ENCODE results near the gene PRDM16.
"Not testable (repeated sequence)": the region's sequence is repeated elsewhere in the genome, so short reads cannot be mapped to it uniquely, and the experiment has no call there.

The PRDM16 gene

GRCh38 chr1:3148171-3148570, 79.2 kb downstream of the PRDM16 start:
- DNase-seq = no peak

DNA sequence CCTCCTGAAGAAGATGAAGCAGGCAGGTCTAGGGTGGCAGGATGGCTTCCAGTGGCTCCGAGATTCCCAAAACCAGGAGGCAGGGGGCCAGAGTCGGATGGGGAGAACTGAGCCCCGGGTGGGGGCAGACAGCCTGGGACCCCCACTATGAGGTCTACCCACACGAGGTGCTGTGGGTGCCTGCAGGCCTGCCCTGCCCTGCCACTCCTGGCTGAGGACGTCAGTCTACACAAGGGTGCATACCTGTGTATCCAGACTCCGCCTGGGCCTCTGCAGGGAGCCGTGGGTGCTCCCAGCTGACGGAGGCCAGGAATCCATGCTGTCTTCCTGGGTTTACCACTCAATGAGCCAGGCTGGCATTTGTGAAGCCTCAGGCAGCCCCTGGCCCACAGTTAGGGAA, 80.3 kb downstream of the PRDM16 start:
- no peak for DNase-seq

DNA sequence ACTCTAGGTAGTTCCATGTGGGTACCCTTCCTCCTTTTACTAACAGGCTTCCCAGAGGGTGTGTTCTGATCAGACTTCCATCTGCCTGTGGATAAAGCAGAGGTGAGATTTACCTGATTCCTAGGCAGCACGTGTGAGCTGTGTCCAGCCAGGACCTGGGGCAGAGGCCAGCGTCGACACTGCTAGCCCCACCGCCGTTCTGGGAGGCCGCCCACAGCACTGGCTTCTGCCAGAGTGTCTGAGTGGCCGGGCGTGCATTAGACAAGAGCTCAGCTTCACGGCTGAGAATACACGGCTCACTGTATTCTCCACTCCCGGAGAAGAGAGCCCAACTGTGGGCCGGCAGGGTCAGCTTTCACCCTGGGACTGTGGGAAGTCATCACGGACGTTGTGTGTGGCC, 82.5 kb downstream of the PRDM16 start:
- DNase-seq = no peak

DNA sequence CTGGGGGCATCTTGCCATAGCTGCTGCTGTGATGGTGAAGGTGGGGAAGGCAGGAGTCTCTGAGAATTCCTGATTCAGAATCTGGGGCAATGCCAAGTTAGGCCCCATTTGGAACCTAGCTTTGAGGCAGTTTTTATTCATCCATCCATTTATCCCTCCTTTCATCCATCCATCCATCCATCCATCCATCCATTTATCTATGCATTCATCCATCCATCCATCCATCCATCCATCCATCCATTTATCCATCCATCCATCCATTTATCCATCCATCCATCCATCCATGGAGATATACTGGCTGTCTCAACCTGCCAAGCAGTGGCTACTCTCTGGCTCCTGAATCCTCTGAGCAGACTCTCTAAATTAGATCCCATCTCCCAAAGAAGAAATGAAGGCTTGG, 83.1 kb downstream of the PRDM16 start:
- DNase-seq = no peak

DNA sequence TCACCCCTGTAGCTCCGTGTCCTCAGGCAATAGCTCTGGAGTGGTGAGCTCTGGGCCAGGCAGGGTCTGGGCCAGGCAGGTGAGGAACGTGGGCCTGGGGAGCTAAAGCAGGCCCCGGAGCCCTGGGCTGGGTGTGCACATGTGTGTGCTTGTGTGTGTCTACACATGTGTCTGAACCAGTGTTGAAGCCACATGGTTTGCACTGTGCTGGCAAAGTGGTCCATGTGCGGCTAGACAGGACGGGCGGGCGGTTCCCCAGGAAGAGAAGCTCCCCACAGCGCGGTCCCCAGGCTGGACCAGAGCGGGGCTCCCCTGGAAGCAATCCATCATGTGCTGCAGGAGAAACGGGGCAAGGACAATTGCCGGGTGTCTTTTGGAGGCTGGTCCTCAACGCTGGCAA, 84.2 kb downstream of the PRDM16 start:
- DNase-seq = no peak

DNA sequence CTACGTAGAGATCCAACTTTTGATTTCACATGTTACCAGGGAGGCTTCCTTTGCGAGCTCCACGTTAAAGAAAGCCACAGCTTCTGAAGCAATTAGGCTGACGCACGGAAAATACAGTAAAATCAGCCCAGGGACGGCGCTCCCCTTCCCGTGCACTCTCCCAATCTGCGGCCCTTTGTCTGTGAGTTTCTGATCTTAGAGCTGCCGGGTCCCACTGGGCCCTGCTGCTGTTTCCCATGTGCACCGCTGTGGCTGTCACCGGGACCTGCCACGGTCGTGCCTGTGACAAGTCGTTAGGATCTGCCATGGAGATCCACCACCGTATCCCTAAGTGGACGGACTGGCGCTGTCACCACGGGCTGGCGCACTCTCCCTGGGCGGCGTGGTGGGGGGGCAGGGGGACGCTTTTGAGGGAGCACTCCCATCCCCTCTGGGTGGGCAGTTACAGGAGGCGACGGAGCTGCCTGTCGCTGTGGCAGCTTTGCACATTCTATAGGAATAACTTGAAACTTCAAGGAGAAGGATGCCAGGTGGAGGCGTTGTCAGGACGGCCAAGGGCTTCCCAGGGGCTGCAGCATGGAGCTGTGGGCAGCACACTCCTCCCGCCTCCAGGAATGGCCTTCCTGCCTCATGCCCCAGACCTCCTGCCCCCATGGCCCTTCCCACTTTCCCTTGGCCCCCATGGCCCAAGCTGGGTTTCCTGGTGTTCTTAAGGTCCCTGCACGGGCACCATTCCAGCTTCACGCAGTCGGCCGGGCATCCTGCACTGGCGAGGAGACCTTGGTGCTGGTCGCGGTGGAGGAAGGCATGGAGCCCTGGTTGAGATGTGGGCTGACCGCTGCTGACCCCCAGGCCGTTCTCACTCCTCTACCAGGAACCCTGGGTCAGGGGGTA, 85.1 kb downstream of the PRDM16 start:
- no peak for DNase-seq

GRCh38 chr1:3155056-3155925, 86.3 kb downstream of the PRDM16 start:
- no peak for DNase-seq

- no peak for DNase-seq
Observed at GRCh38 chr1:3155926-3156220, 86.9 kb downstream of the PRDM16 start.

- no peak for DNase-seq
Observed at GRCh38 chr1:3156936-3157335, 87.9 kb downstream of the PRDM16 start.

DNA sequence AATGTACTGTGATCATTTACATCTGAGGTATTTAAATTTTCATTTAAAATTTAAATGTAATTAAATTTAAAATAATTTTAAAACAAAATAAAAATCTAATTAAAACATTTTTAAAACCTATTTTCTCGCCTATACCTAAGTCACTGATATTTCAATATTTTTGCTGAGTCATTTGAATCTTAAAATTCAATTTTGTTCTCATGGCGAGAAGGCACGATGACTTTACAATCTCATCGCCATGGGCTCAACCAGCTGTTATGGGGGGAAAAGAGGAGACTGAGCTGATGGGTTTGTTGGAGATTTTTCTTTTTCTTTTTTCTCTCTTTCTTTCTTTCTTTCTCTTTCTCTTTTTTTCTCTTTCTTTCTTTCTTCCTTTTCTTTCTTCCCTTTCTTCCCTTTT, 89.3 kb downstream of the PRDM16 start:
- no peak for DNase-seq

DNA sequence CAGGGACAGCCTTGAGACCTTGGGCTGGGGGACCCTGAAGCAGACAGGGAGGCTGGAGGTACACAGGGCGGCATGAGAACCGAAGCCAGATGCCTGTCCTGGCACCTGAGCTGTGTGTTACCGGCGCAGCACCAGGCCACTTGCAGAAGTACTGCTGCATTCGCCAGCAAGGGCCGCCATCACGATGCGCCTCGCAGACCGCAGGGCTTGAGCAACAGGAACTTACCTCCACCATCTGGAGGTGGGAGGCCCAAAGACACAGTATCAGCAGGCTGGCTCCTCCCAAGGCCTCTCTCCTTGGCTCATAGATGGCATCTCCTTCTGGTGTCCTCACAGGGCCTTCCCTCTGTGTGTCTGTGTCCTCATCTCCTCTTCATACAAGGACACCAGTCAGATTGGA, 90.1 kb downstream of the PRDM16 start:
- DNase-seq = no peak

DNA sequence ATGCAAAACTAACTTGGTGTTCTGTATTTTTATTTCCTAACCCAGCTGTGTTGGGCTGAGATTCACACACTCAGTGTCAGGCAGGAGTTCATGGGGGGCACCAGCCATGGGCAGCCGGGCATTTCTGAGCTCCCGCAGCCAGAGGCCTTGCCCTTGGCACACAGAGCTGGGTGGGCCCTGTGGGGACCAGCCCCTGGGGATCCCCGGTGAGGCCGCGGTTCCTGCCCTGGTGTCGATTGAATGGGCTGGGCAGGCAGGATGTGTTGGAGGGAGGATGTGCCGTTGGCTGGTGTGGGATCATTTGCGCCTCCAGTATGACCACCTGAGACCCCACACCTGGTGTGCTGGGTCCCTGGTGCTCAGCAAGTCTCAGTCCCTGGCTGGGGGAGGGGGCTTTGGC, 91.0 kb downstream of the PRDM16 start:
- no peak for DNase-seq

GRCh38 chr1:3160647-3161145, 91.7 kb downstream of the PRDM16 start:
- no peak for DNase-seq

DNA sequence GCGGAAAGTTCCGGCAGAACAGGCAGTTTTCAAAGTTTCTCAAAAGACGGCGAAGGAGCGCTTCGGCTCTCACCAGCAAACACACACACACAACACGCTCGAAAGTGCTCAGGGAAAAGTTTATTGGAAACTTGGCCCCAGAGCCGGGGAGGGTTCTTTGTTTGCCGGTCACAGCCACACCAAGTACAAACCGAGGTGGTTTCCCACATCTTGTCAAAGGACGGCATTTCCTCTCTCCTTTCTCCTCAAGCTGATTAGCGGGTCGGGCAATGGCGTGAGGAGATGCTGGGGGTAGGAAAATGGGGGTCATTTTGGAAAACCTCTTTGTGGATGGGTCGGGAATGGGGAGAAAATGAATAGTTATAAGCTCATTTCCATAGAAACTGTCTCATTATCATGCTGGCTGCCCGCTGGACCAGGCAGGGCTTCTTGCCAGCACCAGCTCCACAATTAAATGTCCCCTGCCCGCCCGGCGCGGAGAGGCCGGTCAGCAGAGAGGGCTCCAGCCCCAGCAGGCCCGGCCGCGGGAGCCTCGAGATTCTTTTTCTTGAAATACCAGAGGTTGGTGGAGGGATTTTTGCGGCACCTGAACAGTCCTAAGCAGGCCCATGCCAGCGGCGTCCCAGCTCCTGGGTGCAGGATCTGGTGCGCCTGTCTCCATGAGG, 92.3 kb downstream of the PRDM16 start:
- DNase-seq = no peak

DNA sequence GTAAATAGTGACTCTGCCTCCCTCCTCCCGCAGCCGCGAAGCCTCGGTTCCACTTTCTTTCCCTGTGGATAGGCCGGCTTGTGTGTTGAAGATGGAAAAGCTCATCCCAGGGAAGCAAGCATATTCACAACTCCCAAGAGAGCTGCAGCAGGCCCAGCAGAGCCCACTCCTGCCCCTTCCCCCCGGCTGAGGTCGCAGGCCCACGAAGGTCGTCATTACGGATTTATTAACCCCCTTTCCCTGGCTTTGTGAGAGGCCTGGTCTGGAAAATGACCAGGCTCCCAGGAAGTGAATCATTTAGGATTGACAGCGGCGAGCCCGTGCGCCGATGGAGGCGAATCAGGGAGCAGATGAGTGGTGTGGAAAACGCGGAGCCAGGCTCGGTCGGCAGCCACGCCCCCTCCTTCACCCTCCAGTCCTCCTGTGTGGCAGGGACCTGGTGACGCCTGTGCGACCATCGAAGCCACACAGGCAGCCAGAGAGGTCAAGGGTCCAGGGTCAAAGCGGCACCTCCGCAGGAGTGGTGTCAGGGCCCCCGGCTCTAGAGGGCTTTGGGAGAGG, 93.4 kb downstream of the PRDM16 start:
- no peak for DNase-seq

DNA sequence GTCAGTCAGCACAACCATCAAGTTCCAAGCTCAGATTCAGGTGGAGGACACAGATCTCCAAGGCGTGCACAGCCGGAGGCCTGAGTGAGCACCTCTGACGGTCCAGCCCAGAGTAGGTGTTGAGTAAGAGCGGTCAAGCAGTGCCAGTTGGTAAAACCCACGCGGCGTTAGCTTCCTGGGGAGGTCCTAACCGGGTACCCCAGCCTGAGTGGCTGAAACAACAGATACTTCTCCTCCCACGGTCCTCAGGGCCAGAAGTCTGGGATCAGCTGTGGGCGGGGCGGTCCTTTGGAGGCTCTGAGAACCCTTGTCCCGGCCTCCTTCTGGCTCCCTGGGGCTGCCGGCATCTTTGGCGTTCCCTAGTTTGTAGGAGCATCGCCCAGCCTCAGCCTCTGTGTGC, 94.4 kb downstream of the PRDM16 start:
- DNase-seq = no peak

GRCh38 chr1:3164671-3165070, 95.7 kb downstream of the PRDM16 start:
- DNase-seq = no peak

- DNase-seq = not testable (repeated sequence)
Observed at GRCh38 chr1:3165189-3165588, 96.2 kb downstream of the PRDM16 start.

DNA sequence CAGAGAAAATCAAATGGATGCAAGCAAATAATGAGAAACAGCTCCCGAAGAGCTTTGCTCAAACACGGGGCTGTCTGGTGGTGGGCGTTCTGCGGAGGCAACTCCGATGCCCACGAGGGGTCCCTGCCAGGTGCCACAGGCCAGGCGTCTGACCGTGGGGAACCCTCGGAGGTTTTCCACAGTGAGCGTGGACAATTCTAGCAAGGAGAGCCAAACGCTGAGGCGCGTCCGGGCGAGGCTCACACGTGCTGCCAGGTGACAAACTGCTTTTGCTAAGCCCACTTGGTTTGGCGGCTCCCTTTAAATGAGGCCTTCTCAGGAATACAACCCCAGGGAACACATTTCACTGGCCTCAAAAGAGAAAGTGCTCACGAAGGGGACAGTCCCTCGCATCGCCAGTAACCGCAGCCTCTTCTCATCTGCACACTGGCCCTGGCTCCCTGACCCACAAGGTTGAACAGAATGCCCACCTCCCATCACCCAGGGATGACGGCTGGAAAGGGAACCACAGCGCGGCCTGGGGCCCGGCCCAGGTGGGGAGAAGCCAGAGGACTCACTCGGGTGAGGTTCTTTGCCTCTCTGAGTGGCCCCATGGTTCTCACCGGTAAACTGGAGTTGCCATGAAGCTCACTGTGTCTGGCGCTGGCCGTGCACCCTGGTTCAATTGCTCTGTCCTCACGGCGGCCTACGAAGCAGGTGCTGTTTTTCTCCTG, 97.4 kb downstream of the PRDM16 start:
- no peak for DNase-seq

DNA sequence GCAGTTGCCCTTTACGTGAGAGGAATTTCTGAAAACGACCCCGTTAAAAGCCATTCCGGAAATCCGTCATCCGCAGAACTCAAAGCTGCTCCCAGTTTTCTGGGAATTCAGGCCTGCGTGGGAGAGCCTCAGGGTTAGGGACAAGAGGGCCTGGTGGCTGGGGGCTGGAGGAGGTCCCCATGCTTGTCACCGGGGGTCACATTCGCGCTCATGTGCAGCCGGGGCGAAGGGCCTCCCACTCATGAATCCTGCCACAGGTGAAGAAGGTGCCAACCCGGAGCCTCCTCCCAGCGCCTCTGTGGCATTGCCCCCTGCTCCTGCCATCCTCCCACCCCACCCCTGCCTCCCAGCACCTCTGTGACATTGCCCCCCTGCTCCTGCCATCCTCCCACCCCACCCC, 98.3 kb downstream of the PRDM16 start:
- no peak for DNase-seq

GRCh38 chr1:3168678-3169077, 99.7 kb downstream of the PRDM16 start:
- DNase-seq = no peak

DNA sequence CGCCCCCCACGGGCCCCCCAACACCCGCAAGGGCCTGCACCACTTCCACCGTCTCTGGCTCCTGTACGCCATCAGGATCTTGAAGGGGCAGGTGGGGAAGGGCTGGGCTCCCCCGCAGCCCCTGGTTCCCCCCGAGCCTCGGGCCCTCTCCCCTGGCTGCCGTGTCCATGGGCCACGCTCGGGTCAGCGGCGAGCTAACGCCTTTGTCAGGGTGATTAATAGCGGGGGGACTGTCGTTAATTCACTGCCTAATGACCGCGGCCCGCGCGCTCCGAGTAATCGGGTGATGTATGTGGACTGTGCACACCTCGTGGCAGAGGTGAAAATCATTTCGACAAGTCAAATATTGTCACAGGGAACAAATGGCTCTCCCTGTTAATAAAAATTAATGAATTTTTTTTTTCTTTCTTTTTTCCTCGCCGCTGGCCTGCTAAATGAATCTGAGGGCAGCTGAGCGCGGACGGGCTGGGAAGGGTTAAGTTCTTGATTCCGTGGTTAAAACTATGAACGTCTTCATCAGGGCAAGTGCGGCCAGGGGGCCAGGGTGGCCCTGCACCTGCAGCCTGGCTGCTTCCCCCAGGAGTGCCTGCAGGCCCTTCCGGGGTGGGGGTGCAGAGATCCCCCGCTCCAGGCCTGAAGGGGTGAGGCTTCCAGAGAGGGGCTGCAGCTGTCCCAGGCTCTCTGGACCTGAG, 100.8 kb downstream of the PRDM16 start:
- no peak for DNase-seq

Measured in activated naive CD4-positive, alpha-beta T cell treated with Interleukin-2 at 50 U/mL for 16 hours (primary cell).